GM19468 (cell line): ENCODE measurements around the gene VRK2.
"Not testable (repeated sequence)": the region's sequence is repeated elsewhere in the genome, so short reads cannot be mapped to it uniquely, and the experiment has no call there.

Experiments
- ATAC-seq: cut with Tn5 transposase; IDR thresholded peaks from one replicate; pipeline ENCODE4 v1.9.1; 2021; ENCODE audit warnings: mild to moderate bottlenecking, moderate library complexity, moderate number of reproducible peaks; ENCODE audit not compliant: unreplicated experiment; ENCODE audit errors: extremely low read depth

VRK2 gene

DNA sequence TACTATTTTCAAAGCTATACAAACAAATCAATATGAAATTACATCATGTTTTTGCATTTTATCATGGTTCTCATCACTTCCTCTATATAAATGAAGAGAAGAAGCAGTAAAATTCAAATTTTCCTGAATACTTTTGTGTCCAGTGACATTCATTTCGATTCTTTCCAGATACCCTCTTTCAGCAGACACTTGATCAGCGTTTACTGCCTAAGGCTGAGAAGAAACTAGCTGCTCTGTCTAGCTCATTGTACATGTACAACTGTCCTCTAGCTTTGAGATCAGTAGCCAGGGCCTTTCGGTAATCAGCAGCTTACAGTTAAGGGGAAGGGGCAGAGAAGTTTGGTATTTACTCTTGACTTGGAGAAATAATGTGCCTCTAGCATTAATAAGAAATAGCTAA lies 4.8 kb downstream of the VRK2 start:
- no peak for ATAC-seq

DNA sequence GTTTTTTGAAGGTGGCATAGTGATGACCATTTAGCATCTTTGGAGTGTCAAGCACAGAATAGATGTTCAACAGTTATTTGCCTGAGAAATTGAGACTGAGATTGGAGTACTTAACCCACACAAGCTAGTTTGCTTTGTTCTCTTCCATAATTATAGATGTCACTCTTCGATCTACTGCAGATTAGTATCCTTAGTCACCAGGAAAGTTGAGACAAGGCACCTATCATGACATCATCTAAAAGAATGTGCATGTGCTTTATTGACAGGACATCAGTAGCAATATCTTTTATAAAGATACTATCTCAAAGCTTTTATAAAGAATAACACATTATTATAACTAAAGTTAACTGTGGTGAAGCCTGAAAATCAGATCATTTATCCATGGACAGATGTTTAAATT lies 6.4 kb downstream of the VRK2 start:
- ATAC-seq, result no peak

DNA sequence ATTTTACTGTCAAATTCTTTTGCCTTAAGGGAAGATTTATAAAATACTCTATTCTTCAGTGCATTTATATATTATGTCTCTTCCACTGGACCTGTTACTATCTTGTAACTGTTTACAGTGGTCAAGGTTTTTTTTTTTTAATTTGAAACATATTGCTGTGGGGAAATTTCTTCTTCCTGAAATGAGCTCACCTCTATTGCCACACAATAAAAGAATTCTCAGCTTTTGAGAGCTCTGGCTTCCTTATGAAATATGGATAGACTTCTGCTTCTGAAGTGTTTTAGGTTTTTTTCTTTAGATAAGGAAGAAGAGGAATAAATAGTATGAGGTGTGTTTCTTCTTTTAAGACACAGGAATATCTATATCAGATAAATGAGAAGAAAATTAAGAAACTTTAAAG lies 7.7 kb downstream of the VRK2 start:
- ATAC-seq, result no peak

DNA sequence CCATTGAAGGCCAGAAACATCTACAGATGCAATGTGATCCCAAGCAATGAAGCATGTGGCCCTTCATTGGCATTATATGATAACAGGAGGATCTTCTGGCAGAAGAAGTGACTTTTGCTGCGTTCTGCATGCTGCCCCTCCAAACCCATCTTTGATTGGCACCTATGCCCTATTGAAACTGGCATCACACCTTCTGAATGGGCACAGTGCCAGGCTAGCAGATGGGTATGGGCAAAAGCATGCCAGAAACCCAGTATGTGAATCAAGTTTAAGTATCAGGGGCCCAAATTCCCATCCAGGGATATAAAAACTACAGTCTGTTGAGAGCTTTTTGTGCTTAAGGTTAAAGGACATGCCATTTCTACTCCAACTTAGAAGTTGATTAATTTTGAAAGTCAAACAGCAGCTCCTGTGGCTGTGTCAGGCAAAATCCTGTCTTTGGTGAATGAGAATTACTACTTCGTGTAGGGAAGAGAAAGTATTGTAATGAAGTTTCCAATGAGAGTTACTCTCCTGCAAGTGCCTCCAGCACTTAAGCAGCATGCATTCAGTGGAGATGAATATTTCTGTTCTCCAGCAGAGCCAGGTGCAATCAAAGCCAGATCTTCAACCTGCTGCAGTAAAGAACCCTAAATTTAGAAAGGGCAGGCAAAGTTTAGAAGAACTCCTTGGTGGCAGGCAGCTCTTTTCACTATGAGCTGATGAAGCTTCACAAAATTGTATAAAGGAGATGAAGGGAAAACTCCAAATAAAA lies 8.6 kb downstream of the VRK2 start:
- ATAC-seq, result no peak

DNA sequence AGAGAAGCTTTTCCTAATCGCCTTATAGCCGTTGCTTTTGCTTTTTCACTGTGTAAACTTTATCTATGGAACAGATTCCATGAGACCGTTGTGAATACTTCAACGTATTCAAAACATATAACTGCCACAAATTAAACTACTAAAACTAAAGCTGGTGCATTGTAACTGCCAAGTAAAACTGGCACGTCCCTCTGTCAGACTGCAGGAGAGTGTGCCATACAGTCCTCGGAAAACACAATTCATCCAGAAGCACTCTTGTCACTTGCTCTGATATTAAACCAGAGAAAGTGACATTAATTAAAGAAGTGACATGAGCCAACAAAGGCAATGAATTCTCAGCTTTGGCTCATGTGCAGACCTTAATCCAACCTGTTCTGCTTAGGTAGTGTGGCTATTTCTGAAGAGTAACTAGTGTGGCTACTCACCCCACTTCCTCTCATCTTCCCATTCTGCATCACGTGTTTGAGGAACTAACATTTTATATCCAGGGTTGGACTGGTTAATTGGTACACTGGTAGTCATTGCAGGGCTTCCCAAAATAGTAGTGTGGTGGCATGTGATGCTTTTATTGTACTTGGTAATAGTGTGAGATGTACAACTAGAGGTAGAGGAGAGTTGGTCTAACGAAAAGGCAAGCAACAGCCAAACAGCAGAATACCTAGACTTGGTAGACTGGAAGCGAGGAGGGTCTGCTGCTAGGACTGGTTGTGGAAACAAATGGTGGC lies 9.7 kb downstream of the VRK2 start:
- no peak for ATAC-seq

DNA sequence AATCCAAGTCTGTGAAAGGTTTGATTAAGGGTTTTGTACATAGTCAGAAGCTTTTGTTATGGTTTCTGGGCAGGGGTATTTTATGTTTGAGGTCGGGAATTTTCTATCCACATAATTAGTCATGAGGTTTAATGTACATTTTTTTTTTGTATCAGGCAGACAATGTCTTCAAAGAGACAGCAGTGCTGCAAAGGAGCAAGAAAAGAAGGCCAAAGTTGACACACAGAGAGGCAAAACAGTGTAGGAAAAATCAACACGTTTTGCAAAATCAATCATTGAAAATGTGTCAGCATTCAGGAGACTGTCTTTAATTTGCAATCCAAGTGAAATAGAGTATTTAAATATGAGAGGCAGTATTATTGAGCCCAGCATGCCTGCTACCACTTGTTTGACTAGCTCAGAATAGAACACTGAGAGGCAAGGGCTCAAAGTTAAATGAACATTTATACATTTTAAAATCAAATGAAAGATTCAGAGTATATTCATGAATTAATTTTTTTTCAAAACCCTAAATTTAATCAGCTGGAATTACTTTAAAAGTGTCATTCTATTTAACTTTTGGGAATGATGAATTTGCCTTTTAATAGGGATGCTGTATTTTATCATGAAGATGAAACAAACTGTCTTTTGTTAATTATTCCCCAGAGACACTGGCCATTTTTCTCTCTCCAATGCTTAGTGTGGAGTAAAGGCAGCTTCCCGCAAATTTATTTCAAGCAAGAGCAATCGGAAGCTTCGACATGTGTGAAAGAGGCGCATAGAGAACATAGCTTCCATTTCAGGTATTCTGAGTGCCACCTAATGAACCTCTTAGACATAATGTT lies 11.3 kb downstream of the VRK2 start:
- no peak for ATAC-seq

DNA sequence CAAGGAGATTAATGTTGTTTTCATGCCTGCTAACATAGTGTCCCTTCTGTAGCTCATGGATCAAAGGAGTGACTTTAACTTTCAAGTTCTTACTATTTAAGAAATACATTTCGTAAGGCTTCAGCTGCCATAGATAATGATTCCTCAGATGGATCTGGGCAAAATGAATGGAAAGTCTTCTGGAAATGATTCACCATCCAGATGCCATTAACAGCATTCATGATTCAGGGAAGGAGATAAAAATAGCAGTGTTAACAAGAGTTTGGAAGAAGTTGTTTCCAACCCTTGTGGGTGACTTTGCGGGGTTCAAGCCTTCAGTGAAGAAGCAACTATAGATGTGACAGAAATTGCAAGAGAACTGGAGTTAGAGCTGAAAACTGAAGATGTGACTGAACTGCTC lies 17.0 kb downstream of the VRK2 start:
- no peak for ATAC-seq

DNA sequence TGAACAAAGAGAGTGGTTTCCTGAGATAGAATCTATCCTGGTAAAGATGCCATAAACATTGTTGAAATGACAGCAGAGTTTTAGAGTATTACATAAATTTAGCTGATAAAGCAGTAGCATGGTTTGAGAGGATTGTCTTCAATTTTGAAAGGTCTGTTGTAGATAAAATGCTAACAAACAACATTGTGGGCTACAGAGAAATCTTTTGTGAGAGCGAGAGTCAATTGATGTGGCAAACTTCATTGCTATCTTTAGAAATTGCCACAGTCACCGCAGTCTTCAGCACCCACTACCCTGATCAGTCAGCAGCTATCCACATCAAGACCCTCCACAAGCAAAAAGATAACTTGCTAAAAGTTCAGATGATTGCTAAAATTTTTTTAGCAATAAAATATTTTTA lies 17.5 kb downstream of the VRK2 start:
- ATAC-seq, result no peak

DNA sequence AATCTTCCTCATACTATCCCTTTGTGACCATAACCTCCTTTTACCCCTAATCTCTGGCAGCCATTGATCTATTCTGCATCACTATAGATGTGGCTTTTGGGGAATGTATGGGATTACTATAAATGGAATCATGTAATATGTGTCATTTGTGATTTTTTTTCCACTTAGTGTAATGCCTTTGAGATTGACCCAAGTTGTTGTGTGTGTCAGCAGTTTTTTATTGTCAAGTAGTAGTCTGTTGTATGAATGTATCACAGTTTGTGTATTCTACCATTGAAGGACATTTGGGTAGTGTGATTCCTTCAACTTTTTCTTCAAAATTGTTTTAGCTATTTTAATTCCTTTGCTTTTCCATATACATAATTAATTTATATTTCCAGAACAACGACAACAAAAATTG lies 18.6 kb downstream of the VRK2 start:
- no peak for ATAC-seq

DNA sequence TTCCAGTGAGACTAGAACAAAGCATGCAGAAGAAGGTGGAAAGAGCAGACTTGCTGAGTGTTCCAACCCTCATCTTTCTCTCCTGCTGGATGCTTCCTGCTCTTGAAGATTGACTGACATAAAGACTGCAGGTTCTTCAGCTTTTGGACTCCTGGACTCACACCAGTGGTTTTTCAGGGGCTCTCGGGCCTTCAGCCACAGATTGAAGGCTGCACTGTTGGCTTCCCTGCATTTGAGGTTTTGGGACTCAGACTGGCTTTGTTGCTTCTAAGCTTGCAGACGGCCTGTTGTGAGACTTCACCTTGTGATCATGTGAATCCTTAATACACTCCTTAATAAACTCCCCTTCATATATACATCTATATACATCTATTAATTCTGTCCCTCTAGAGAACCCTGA lies 20.4 kb downstream of the VRK2 start:
- no peak for ATAC-seq

DNA sequence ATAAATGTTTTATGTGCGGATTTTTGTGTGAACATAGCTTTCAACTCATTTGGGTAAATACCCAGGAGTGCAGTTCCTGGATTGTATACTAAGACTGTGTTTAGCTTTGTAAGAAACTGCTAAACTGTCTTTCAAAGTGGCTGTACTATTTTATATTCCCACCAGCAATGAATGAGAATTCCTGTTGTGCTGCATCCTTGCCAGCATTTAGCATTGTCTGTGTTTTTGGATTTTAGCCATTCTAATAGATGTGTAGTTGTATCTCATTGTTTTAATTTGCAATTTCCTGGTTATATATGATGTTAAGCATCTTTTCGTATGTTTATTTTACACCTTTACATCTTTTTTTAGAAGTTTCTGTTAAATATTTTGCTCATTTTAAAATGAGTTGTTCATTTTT lies 24.2 kb downstream of the VRK2 start:
- ATAC-seq, result no peak

DNA sequence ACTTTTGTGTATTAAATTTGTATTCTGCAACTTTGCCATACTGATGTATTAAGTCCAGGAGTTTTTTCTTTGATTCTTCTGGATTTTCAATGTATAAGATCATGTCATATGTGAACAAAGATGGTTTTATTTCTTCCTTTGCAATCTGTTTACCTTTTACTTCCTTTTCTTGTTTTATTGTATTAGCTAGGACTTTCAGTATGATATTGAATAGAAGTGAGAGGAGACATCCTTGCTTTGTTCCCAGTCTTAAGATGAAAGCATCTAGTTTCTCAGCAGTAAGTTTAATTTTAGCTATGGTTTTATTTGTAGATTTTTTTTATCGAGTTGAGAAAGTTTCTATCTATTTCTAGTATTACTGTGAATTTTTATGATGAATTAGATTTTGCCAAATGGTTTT lies 25.5 kb downstream of the VRK2 start:
- ATAC-seq, result no peak

DNA sequence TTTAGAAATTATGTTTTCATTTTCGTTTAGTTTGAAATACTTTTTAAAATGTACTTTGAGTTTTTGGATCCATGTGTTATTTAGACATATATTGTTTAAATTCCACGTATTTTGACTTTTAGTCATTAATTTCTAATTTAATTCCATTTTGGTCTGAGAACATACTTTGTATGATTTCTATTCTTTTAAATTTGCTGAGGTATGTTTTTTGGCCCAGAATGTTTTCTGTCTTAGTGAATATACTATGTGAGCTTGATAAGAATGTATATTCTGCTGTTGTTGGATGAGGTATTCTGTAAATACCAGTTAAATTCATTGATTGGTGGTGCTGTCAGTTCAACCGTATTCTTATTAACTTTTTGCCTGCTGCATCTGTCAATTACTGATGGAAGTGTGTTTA lies 26.4 kb downstream of the VRK2 start:
- ATAC-seq, result no peak

DNA sequence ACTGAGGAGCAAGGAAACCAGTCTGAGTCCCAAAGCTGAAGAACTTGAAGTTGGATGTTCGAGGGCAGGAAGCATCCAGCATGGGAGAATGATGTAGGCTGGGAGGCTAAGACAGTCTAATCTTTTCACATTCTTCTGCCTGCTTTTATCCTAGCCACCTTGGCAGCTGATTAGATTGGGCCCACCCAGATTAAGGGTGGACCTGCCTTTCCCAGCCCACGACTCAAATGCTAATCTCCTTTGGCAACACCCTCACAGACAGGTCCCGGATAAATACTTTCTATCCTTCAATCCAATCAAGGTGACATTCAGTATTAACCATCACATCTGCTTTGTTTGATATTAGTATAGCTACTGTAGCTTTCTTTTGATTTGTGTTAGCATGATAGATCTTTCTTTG lies 27.1 kb downstream of the VRK2 start:
- no peak for ATAC-seq

DNA sequence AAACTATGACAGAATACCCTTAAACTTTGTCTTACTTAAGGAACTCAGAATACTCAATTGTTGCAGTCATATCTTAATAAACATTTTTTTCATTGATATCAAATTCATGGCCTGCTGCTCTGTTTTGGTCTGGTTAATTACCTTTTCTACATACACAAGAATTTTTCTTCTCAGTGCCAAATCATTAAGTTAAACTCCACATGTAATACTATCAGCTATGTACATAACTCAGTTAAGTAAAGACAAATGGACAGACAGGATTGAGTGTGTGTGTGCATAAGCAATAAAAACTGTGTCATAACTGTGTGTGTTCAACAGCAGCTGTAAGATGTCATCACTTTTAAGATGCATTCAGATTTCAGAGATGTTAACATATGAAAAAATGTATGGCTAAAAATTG lies 34.4 kb downstream of the VRK2 start:
- ATAC-seq, result no peak

DNA sequence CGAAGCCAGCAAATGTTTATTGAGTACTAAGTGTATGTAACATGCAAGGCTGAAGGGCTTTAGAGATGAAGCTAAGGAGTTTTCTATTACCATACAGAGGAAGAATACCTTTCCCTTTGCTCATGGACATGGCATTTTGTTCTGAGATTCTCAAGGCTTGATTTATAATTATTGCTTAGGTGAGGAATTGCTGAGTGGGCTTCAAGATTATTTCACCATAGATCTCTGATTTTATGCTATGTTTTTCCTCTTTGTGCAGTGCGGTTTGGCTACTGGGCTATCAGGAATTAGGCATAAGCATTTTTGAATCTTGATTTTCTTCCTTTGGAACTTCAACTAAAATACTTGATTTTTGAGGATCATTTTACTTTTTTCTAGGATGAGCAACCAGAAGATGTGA lies 42.5 kb downstream of the VRK2 start:
- no peak for ATAC-seq

DNA sequence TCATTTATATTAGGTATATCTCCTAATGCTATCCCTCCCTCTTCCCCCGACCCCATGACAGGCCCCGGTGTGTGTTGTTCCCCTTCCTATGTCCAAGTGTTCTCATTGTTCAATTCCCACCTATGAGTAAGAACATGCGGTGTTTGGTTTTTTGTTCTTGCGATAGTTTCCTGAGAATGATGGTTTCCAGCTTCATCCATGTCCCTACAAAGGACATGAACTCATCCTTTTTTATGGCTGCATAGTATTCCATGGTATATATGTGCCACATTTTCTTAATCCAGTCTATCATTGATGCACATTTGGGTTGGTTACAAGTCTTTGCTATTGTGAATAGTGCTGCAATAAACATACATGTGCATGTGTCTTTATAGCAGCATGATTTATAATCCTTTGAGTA lies 46.2 kb downstream of the VRK2 start:
- ATAC-seq, result not testable (repeated sequence)

DNA sequence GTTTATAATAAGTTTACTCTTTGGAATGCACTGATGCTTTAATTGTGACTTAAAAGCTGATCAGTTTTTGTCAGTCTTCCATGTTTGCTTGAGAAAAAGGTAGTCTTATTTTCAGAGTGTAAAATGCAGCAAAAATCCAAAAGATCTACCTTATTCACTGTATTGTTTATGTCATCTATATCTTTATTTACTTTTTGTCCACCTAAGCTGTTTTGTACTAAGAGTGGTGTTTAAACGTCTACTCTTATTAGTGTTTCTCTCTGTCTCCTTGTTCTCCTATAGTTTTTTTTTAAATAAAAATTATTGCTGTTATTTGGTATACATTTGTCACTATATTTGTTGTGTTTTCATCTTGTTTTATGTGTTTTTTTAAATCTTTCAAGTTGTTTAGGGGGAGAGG lies 50.4 kb downstream of the VRK2 start:
- ATAC-seq, result no peak

DNA sequence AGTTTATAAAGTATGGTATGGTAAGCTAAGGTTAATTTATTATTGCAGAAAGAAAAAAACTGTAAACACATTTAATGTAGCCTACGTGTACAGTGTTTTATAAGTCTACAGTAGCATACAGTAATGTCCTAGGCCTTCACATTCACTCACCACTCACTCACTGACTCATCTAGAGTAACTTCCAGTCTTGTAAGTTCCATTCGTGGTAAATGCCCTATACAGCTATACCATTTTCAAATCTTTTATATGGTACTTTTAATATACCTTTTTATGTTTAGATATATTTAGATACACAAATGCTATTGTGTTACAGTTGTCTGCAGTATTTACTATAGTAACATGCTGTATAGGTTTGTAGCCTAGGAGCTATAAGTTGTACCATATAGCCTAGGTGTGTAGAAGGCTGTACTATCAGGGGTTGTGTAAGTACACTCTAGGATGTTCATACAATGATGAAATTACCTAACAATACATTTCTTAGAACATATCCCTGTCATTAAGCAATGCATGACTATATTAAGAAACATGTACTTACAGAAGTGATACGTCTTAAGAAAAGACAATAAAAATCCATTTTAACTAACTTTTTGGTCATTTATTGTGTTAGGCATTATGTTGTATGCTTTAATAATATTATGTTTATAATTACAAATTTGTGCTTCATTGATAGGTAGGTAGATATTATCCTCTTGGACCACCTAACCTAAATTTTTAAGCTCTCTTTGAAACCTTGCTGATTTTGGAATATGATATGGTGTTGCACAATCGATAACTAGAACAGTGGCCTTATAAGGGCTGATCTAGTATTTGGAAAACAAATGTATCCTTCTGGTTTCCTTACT lies 51.9 kb downstream of the VRK2 start:
- ATAC-seq, result no peak

DNA sequence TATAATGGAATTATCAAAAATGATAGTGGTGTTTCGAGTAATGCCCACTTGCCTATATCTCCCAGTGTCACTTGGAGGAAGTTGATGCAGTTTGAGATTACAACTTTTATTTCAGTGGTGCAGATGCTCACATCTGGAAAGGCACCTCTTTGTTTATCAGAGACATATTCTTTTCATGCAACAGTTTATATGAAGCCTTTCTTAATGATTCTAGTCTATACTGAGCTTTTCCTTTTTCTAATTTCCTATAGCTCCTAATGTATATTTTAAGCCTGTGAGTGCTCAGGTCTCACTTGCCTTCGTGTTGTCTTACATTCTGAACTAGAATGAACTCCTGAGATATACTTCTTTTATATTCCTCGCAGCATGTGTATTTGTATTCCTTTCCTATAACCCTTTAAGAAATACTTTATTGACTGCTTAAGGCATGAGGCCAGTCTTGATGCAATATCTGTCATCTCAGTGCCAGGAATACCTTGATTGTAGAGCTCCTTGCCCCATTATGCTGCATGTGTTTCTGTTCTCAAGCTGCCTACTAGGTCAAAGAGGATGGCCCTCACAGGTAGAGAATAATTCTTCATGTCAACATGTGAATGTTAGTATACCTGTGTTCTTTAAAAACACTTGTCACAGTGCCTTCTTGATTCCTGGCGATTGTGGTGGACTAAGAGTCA lies 52.6 kb downstream of the VRK2 start:
- no peak for ATAC-seq
